Left ventricle myocardium superior (tissue), 1 donor: ENCODE measurements around the gene FBXO7. TPM values are rescaled to one million over a fixed set of nuclear protein-coding genes. Genes with fewer than 3 reads are reported as not detected.
"Not testable (repeated sequence)": the region's sequence is repeated elsewhere in the genome, so short reads cannot be mapped to it uniquely, and the experiment has no call there.

ENCODE experiments used
- ATAC-seq: fragments of 200-7000 bp; cut with Tn5 transposase; one replicate; pipeline ENCODE4 v1.9.1; 2020; ENCODE audit warnings: mild to moderate bottlenecking, moderate library complexity
- DNase-seq: peaks from one replicate; pipeline ENCODE4 v3.0.0-alpha.2; 2020
- intact Hi-C: fragments of 100-400 bp; cut with micrococcal nuclease; formaldehyde crosslinking; loops from one replicate; pipeline ENCODE4 v1.11.0; 2022
- long read RNA-seq: library from polyadenylated mRNA; unstranded; transcript quantifications from one replicate; pipeline ENCODE4 v2.0.0, GENCODE V29; 2021
- total RNA-seq: library from RNA; stranded (reverse); fragmentation: NEBNext Ultra II Directional; extraction: Animal tissue kit (Norgen Biotek cat#: 25700); gene quantifications from one replicate; pipeline ENCODE4 v1.2.1, GENCODE V29; 2021
- donor health status: DM: no; HTN: yes; CAD: no; lungs with severe emphysema.

The FBXO7 gene
- total RNA-seq = 32.2 TPM
- long read RNA-seq, transcript FBXO7-204 (9 exons, 1,921 nt) = minor isoform, 8 of 81 reads
- long read RNA-seq, transcript FBXO7-201 (9 exons, 2,195 nt) = major isoform, 48 of 81 reads
- long read RNA-seq, transcript FBXO7-202 (9 exons, 1,888 nt) = minor isoform, 9 of 81 reads
- long read RNA-seq, partial matches to known transcripts = 4 of 81 reads
- long read RNA-seq, other reads (novel, unspliced or antisense) = 8 of 81 reads

- ATAC-seq (peak; percentile 91), DNase-seq (peak; percentile 97)
- intact Hi-C loops = no loop called here
Observed at GRCh38 chr22:32474635-32475467, at the start of gene FBXO7. Gene FBXO7 (plus strand): TSS chr22:32474811. CDS start chr22:32475003, 192 bp downstream.

GRCh38 chr22:32426881-32427280, 47.7 kb upstream of the FBXO7 start:
- DNase-seq (no peak), ATAC-seq (no peak)
- intact Hi-C loops = no loop called here

- DNase-seq = no peak
- intact Hi-C loops = no loop called here
- no peak for ATAC-seq
Observed at GRCh38 chr22:32430352-32430751, 44.3 kb upstream of the FBXO7 start.

- DNase-seq = no peak
- intact Hi-C loops = no loop called here
- ATAC-seq = no peak
Observed at GRCh38 chr22:32444068-32444467, 30.5 kb upstream of the FBXO7 start.

GRCh38 chr22:32446321-32446720, 28.3 kb upstream of the FBXO7 start:
- intact Hi-C loops = no loop called here
- DNase-seq (no peak), ATAC-seq (no peak)

- ATAC-seq = no peak
- intact Hi-C loops = no loop called here
- DNase-seq = no peak
Observed at GRCh38 chr22:32448980-32449379, 25.6 kb upstream of the FBXO7 start.

GRCh38 chr22:32457031-32457430, 17.6 kb upstream of the FBXO7 start:
- intact Hi-C loops = no loop called here
- DNase-seq (no peak), ATAC-seq (no peak)

- ATAC-seq = no peak
- DNase-seq = no peak
- intact Hi-C loops = no loop called here
Observed at GRCh38 chr22:32462452-32462851, 12.2 kb upstream of the FBXO7 start.

- intact Hi-C loops = no loop called here
- no peak for ATAC-seq
- no peak for DNase-seq
Observed at GRCh38 chr22:32465661-32466060, 8.9 kb upstream of the FBXO7 start.

- intact Hi-C loops = no loop called here
- DNase-seq (no peak), ATAC-seq (no peak)
Observed at GRCh38 chr22:32466496-32466895, 8.1 kb upstream of the FBXO7 start.

GRCh38 chr22:32469799-32470212, 4.8 kb upstream of the FBXO7 start:
- ATAC-seq (no peak), DNase-seq (no peak)
- intact Hi-C loops = no loop called here

- ATAC-seq = peak; percentile 3
- intact Hi-C loops = no loop called here
Observed at GRCh38 chr22:32473388-32473952, 1.1 kb upstream of the FBXO7 start.

GRCh38 chr22:32475468-32476010, 928 bp downstream of the FBXO7 start:
- intact Hi-C loops = no loop called here

More at GRCh38 chr22:32473388-32473952, 1.1 kb upstream of the FBXO7 start:
- no peak for DNase-seq

GRCh38 chr22:32476281-32477195, 1.9 kb downstream of the FBXO7 start:
- ATAC-seq (no peak), DNase-seq (no peak)
- intact Hi-C loops = no loop called here

More at GRCh38 chr22:32475468-32476010, 928 bp downstream of the FBXO7 start:
- peak; percentile 40 for ATAC-seq
- peak; percentile 31 for DNase-seq

GRCh38 chr22:32477596-32477995, 3.0 kb downstream of the FBXO7 start:
- ATAC-seq (no peak), DNase-seq (no peak)
- intact Hi-C loops = no loop called here

GRCh38 chr22:32478552-32478951, 3.9 kb downstream of the FBXO7 start:
- DNase-seq, ATAC-seq, intact Hi-C loops: not testable (repeated sequence)

GRCh38 chr22:32478994-32479393, 4.4 kb downstream of the FBXO7 start:
- intact Hi-C loops = no loop called here
- DNase-seq = no peak
- no peak for ATAC-seq

GRCh38 chr22:32480238-32480637, 5.6 kb downstream of the FBXO7 start:
- DNase-seq = no peak
- intact Hi-C loops = no loop called here
- no peak for ATAC-seq

- no peak for ATAC-seq
- no peak for DNase-seq
- intact Hi-C loops = no loop called here
Observed at GRCh38 chr22:32482708-32483107, 8.1 kb downstream of the FBXO7 start.
